Stimulated activated CD4-positive, alpha-beta T cell treated with anti-CD3 and anti-CD28 coated beads, Interleukin-1b, Interleukin-23, amount 100 ng/mL, for 4 hours (primary cell): ENCODE results near the gene RCVRN.

Experiments used
- DNase-seq, 2 donors: peaks; one replicate each; pipeline ENCODE4 v3.0.0-alpha.2; 2020; ENCODE audit warnings: low read depth in 2 of 2

The RCVRN gene

DNA sequence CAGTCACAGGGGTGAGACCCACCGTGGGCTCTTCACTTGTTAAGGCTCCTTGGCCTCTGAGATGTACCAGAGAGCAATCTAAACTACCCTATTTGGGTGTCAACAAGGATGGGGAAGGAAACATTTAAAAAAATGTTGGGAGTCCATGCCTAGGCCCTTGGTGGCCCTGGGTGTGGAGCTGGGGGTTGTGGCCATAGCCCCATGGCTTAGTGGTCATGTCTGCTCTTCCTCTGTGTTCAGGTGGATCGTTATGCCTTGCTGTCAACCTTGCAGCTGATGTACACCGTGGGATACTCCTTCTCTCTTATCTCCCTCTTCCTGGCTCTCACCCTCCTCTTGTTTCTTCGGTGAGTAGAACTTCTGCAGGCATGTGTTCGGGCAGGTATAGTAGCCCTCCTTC is 50.8 kb downstream of the RCVRN start:
- DNase-seq: no peak

DNA sequence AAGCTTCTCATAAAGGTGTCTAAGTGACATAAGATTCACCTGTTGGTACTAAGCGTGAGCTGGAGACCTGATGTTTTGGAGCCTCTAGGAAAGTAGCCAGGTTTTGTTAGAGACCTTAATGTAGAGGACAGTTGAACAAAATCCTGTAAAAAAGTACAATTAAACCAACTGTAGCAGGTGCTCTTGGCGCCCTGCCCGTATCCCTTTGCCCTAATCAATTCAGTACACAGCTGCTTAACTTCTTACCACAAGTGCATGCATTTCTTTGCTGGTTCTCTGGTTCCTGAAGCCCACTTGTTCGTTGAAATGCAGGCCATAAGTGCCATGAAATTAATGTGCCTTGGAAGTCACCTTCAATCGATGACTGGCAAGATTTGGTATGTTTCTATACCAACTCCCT is 54.9 kb downstream of the RCVRN start:
- no peak for DNase-seq
